ENCODE results near the gene FMO2. TPM values are rescaled to one million over a fixed set of nuclear protein-coding genes. Genes with fewer than 3 reads are reported as not detected.

FMO2 gene
- total and polyA plus RNA-seq, 2 of the 8 experiments (the other 6 are each of a cell fraction or from before 2014, with no cell fraction given): not detected

DNA sequence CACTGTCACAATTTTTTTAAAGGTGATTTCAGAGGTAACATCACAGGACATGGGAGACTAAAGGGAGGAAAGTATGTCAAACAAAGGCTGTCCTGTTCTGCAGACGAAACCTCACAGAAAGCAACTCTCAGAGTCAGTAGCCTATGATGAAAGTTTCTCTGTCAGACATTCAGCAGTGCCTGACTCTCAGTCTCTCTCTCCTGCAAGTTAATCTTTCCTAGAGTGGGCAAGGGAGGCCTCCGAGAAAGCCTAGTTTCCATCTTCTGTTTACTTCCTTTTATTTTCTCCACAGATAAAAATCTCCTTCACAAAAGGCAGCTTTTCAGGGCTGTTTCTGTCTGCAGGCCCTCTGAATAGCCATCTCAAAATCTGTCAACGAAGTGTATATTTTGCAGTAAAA lies 24.9 kb upstream of the FMO2 start:
- Histone ChIP-seq H3K27me3 (replicated peaks in 1 of 4; ENCODE audit: control insufficient read depth in 3 of 4, extremely low read depth in 1 of 4, insufficient read depth in 3 of 4, low read length in 3 of 4) (no peaks in the 10 kb centered on the region), H2BK12ac (ENCODE audit: low read depth, low read length) (no peak overlapping the region), H3K14ac (ENCODE audit: insufficient read length) (no peak overlapping the region), H3K18ac (ENCODE audit: extremely low read depth, low read length) (no peak overlapping the region; the same call in 1 of the 2 replicates), H4K20me1 (replicated peaks in 1 of 2; ENCODE audit: control insufficient read depth in 1 of 2, insufficient read depth in 2 of 2, low read length in 2 of 2) (no peaks in the 10 kb centered on the region), H2AFZ (ENCODE audit: low read length) (0 out of 2 replicates have a peak overlapping the region, but pooled peaks have one; percentile 7), H3K9ac (replicated peaks in 1 of 4; ENCODE audit: extremely low read depth in 1 of 4, low read depth in 3 of 4, low read length in 3 of 4) (0 out of 7 replicates have a peak overlapping the region, but pooled peaks of 1 of the 4 experiments have one; percentile 15), H3K4ac (replicated peaks; ENCODE audit: insufficient read length, low read depth, low read length) (no peak overlapping the region), H2BK15ac (ENCODE audit: low read length) (no peak overlapping the region), H3K23ac (ENCODE audit: insufficient read length) (no peak overlapping the region), H3K9me3 (ENCODE audit: insufficient read depth in 2 of 2, low read depth in 1 of 2, low read length in 1 of 2) (peaks cover 4 to 5% of the 10 kb centered on the region in 2 experiments; a peak in 1 of 4 replicates), H4K5ac (ENCODE audit: insufficient read length, low read depth, low read length) (no peak overlapping the region), H4K8ac (ENCODE audit: extremely low read depth, insufficient read depth, low read length) (no peak overlapping the region), H3K56ac (replicated peaks; ENCODE audit: insufficient read length, low read depth, low read length) (no peak overlapping the region), H3K27ac (ENCODE audit: low read depth, low read length) (no peak overlapping the region), H2AK5ac (ENCODE audit: low read depth, low read length) (no peak overlapping the region), H3K79me1 (ENCODE audit: low read depth, low read length) (no peaks in the 10 kb centered on the region), H3K36me3 (ENCODE audit: control insufficient read depth in 2 of 4, insufficient read depth in 4 of 4, low read length in 3 of 4) (no peaks in the 10 kb centered on the region), H4K91ac (replicated peaks; ENCODE audit: insufficient read length, low read length) (no peak overlapping the region), H2BK5ac (ENCODE audit: low read depth, low read length) (no peak overlapping the region), H3K4me2 (ENCODE audit: insufficient read depth in 1 of 2, low read depth in 2 of 2, low read length in 2 of 2) (no peak overlapping the region), H3K23me2 (ENCODE audit: low read depth, low read length) (no peaks in the 10 kb centered on the region), H3K79me2 (ENCODE audit: control insufficient read depth in 1 of 2, insufficient read depth in 2 of 2, low read length in 2 of 2) (no peaks in the 10 kb centered on the region), H2BK20ac (ENCODE audit: low read length) (no peak overlapping the region), H3K4me3 (ENCODE audit: extremely low read depth in 1 of 4, insufficient read depth in 2 of 4, low read depth in 3 of 4, low read length in 4 of 4) (no peak overlapping the region), H2BK120ac (replicated peaks; ENCODE audit: low read depth, low read length) (no peak overlapping the region), H3K4me1 (replicated peaks in 1 of 4; ENCODE audit: control insufficient read depth in 3 of 4, insufficient read depth in 4 of 4, low read length in 3 of 4) (peaks cover 0 to 2% (median 0%) of the 10 kb centered on the region in 4 experiments; a peak in 1 of 7 replicates)
- 83% methylated on average over 3 of the region's 3 CpGs; no CpG with 5 or more reads in 1 of the 2 experiments for WGBS, 2 experiments (ENCODE audit: extremely low coverage in 1 of 2, insufficient coverage in 1 of 2, insufficient read length in 1 of 2, insufficient replicate concordance in 2 of 2, low coverage in 1 of 2, low lambda C conversion rate in 2 of 2, missing lambda C conversion rate in 1 of 2)
- POLR2A ChIA-PET (ENCODE audit: partially characterized antibody): no interaction called here
- no peak for TF ChIP-seq CTBP2 (IDR thresholded peaks at IDR 0.05; ENCODE audit: borderline replicate concordance, insufficient read depth, insufficient read length, low read length)
- no peak for TF ChIP-seq RXRA (IDR thresholded peaks at IDR 0.05; ENCODE audit: insufficient read depth, low read depth, low read length)
- TF ChIP-seq KDM1A (IDR thresholded peaks at IDR 0.05; ENCODE audit: borderline replicate concordance, low read length): no peak
- no peak for DNase-seq (ENCODE audit: low read depth in 1 of 2, low spot score in 2 of 2)
- CTCF ChIA-PET (ENCODE audit: partially characterized antibody): no interaction called here
- FAIRE-seq: no peak

Data from H1 (cell line).